Mucosa of descending colon (tissue), 3 donors: ENCODE measurements around the gene MORN1. TPM values are rescaled to one million over a fixed set of nuclear protein-coding genes. Genes with fewer than 3 reads are reported as not detected.
A peak's percentile ranks its signal among the peaks of the same experiment; 100 is the strongest.

Source experiments
- ATAC-seq: fragments of 200-7000 bp; cut with Tn5 transposase; one replicate; pipeline ENCODE4 v1.9.1; 2020; ENCODE audit warnings: mild to moderate bottlenecking, moderate library complexity
- DNase-seq, 3 donors: peaks; one replicate each; pipeline ENCODE4 v3.0.0-alpha.2; 2020
- H3K36me3 ChIP-seq: fragments of 200-600 bp; one replicate; pipeline ENCODE4 v1.8.0; 2021; ENCODE audit warnings: low read depth, mild to moderate bottlenecking
- H3K4me1 ChIP-seq: fragments of 200-600 bp; one replicate; pipeline ENCODE4 v1.8.0; 2021; ENCODE audit warnings: low read depth, mild to moderate bottlenecking
- H3K4me3 ChIP-seq: fragments of 200-600 bp; one replicate; pipeline ENCODE4 v1.8.0; 2021; ENCODE audit warnings: mild to moderate bottlenecking
- H3K9me3 ChIP-seq: fragments of 200-600 bp; one replicate; pipeline ENCODE4 v1.8.0; 2021; ENCODE audit warnings: mild to moderate bottlenecking
- CTCF ChIP-seq: fragments of 200-600 bp; IDR thresholded peaks from one replicate; pipeline ENCODE4 v1.8.0; 2022; ENCODE audit warnings: antibody characterized with exemption, mild to moderate bottlenecking
- intact Hi-C, 2 donors: fragments of 100-400 bp; cut with DNase I in 1 of 2; cut with micrococcal nuclease in 1 of 2; formaldehyde crosslinking; loops; one replicate each; pipeline versions ENCODE4 v1.11.0 to v1.11.1; 2022; cut with DNase I, micrococcal nuclease
- total RNA-seq, 3 donors: library from RNA; stranded (reverse); fragmentation: NEBNext Ultra II Directional in 2 of 3; extraction: Animal tissue kit (Norgen Biotek cat#: 25700) in 2 of 3; gene quantifications; one replicate each; pipeline versions ENCODE4 v1.2.1 to v1.2.4, GENCODE V29; 2021 to 2023
- donor health status: DM: no; HTN: no; CAD: no; lungs with moderate emphysema.
- donor health status: DM: no; HTN: no; CAD: no.
- donor health status: DM: no; HTN: yes; CAD: no.

The MORN1 gene
- total RNA-seq, 3 donors from 2014 or later, result 13.1 to 17.4 (median 13.4) TPM

GRCh38 chr1:2412395-2412772 lies 21.0 kb upstream of the MORN1 start, which contains the start of gene PEX10:
TSS of gene PEX10 (minus strand) at chr1:2412564. CDS start at chr1:2412502, 62 bp downstream.
- ATAC-seq, result peak; percentile 87
- Histone ChIP-seq H3K4me3 (peak within 1 kb of the TSS; percentile 44), H3K36me3 (no peaks in the 10 kb centered on the region), H3K9me3 (no peaks in the 10 kb centered on the region), H3K4me1 (peaks cover 44% of the 10 kb centered on the region)
- intact Hi-C loops, result loop anchor here (5.0 to 10.0 kb wide), 2 partner anchors 135 to 1012 kb away; no protein-coding TSS in a partner anchor
- no peak for TF ChIP-seq CTCF
- peak; percentile 98 to 100 (median 99) for DNase-seq

- Histone ChIP-seq H3K36me3 (no peaks in the 10 kb centered on the region), H3K9me3 (no peaks in the 10 kb centered on the region), H3K4me1 (peaks cover 42% of the 10 kb centered on the region), H3K4me3 (peak overlapping the region; percentile 44)
- no peak for TF ChIP-seq CTCF
- intact Hi-C loops, result loop anchor here (5.0 to 10.0 kb wide), 2 partner anchors 135 to 1013 kb away; no protein-coding TSS in a partner anchor
- DNase-seq (no peak), ATAC-seq (peak; percentile 13)
Observed at GRCh38 chr1:2411801-2412394, 20.5 kb upstream of the MORN1 start.

GRCh38 chr1:2409745-2410144 lies 18.4 kb upstream of the MORN1 start:
- Histone ChIP-seq H3K4me3 (no peak overlapping the region), H3K9me3 (no peaks in the 10 kb centered on the region), H3K4me1 (peaks cover 23% of the 10 kb centered on the region), H3K36me3 (no peaks in the 10 kb centered on the region)
- intact Hi-C loops, result loop anchor here (5.0 to 10.0 kb wide), 2 partner anchors 138 to 1015 kb away; no protein-coding TSS in a partner anchor
- ATAC-seq, result no peak
- no peak for TF ChIP-seq CTCF
- DNase-seq, result no peak

- H3K4me1 ChIP-seq, result peaks cover 15% of the 10 kb centered on the region
- ATAC-seq (no peak), DNase-seq (no peak)
- no peak overlapping the region for H3K4me3 ChIP-seq
- H3K9me3 ChIP-seq, result no peaks in the 10 kb centered on the region
- intact Hi-C loops, result no loop called here
- no peak for TF ChIP-seq CTCF
- no peaks in the 10 kb centered on the region for H3K36me3 ChIP-seq
Observed at GRCh38 chr1:2408859-2409276, 17.5 kb upstream of the MORN1 start.

GRCh38 chr1:2408456-2408855 lies 17.1 kb upstream of the MORN1 start:
- TF ChIP-seq CTCF, result no peak
- Histone ChIP-seq H3K4me1 (peaks cover 10% of the 10 kb centered on the region), H3K36me3 (no peaks in the 10 kb centered on the region), H3K9me3 (no peaks in the 10 kb centered on the region), H3K4me3 (no peak overlapping the region)
- ATAC-seq (no peak), DNase-seq (no peak)
- intact Hi-C loops, result no loop called here
